Measurements from ENCODE around the gene SPOCK3. TPM values are rescaled to one million over a fixed set of nuclear protein-coding genes. Genes with fewer than 3 reads are reported as not detected.

SPOCK3 gene
- total RNA-seq, 1 experiment from 2014 or later, result 1.4 TPM

- H3K27me3 ChIP-seq (ENCODE audit: control insufficient read depth, insufficient read depth, low read length), result no peaks in the 10 kb centered on the region
- H3K36me3 ChIP-seq (ENCODE audit: control insufficient read depth, insufficient read depth, low read length), result no peaks in the 10 kb centered on the region
- no peak for DNase-seq (ENCODE audit: low read depth, low spot score)
- TF ChIP-seq SIN3A (IDR thresholded peaks at IDR 0.05; ENCODE audit: borderline replicate concordance, insufficient read depth, low read depth, low read length) (no peak), TCF7L2 (IDR thresholded peaks at IDR 0.05; ENCODE audit: low read depth, low read length) (no peak), CTCF (IDR thresholded peaks at IDR 0.05) (no peak; the same call in 1 of the 2 replicates), POLR2AphosphoS5 (IDR thresholded peaks at IDR 0.05; ENCODE audit: low read depth, low read length) (no peak), REST (IDR thresholded peaks at IDR 0.05; ENCODE audit: insufficient read depth in 1 of 2, low read depth in 2 of 2, low read length in 1 of 2) (no peak)
- ATAC-seq, result no peak
- no peak overlapping the region for H3K27ac ChIP-seq (ENCODE audit: low read length)
- no TSS peak for BruUV-seq (replicated peaks)
- intact Hi-C loops (cut with micrococcal nuclease; ENCODE audit: unreplicated experiment), result no loop called here
- H3K4me1 ChIP-seq (ENCODE audit: control insufficient read depth, insufficient read depth, low read length), result no peaks in the 10 kb centered on the region
- in situ Hi-C loops (cut with HindIII; ENCODE audit: low pct_unique_long_range_greater_than_20kb, low sequenced_read_pairs), result no loop called here
- H3K4me3 ChIP-seq (ENCODE audit: low read depth in 2 of 2, low read length in 2 of 2), result no peak overlapping the region
- ChIA-PET POLR2A (no interaction called here), CTCF (no interaction called here)
- no peaks in the 10 kb centered on the region for H3K9me3 ChIP-seq (ENCODE audit: control insufficient read depth, insufficient read depth, low read depth, low read length)
Observed at GRCh38 chr4:166839615-166840251, 394.6 kb downstream of the SPOCK3 start.

GRCh38 chr4:166838975-166839614 is 395.2 kb downstream of the SPOCK3 start:
- Histone ChIP-seq H3K36me3 (ENCODE audit: control insufficient read depth, insufficient read depth, low read length) (no peaks in the 10 kb centered on the region), H3K27ac (ENCODE audit: low read length) (no peak overlapping the region), H3K27me3 (ENCODE audit: control insufficient read depth, insufficient read depth, low read length) (no peaks in the 10 kb centered on the region), H3K4me3 (ENCODE audit: low read depth in 2 of 2, low read length in 2 of 2) (no peak overlapping the region), H3K4me1 (ENCODE audit: control insufficient read depth, insufficient read depth, low read length) (no peaks in the 10 kb centered on the region), H3K9me3 (ENCODE audit: control insufficient read depth, insufficient read depth, low read depth, low read length) (no peaks in the 10 kb centered on the region)
- BruUV-seq (replicated peaks), result no TSS peak
- POLR2A ChIA-PET, result no interaction called here
- intact Hi-C loops (cut with micrococcal nuclease; ENCODE audit: unreplicated experiment), result no loop called here
- DNase-seq (ENCODE audit: low read depth, low spot score) (no peak), ATAC-seq (no peak)
- in situ Hi-C loops (cut with HindIII; ENCODE audit: low pct_unique_long_range_greater_than_20kb, low sequenced_read_pairs), result no loop called here
- TF ChIP-seq TCF7L2 (IDR thresholded peaks at IDR 0.05; ENCODE audit: low read depth, low read length) (no peak), SIN3A (IDR thresholded peaks at IDR 0.05; ENCODE audit: borderline replicate concordance, insufficient read depth, low read depth, low read length) (no peak), POLR2AphosphoS5 (IDR thresholded peaks at IDR 0.05; ENCODE audit: low read depth, low read length) (no peak), REST (IDR thresholded peaks at IDR 0.05; ENCODE audit: insufficient read depth in 1 of 2, low read depth in 2 of 2, low read length in 1 of 2) (no peak), CTCF (IDR thresholded peaks at IDR 0.05) (no peak)
- CTCF ChIA-PET, result no interaction called here

Data from Panc1 (cell line).